GM19025 (cell line): Measurements from ENCODE around the gene RPS21.

Source experiments
- ATAC-seq: cut with Tn5 transposase; IDR thresholded peaks from one replicate; pipeline ENCODE4 v1.9.1; 2021; ENCODE audit warnings: mild to moderate bottlenecking, low read depth, moderate library complexity; ENCODE audit not compliant: unreplicated experiment

Gene RPS21

DNA sequence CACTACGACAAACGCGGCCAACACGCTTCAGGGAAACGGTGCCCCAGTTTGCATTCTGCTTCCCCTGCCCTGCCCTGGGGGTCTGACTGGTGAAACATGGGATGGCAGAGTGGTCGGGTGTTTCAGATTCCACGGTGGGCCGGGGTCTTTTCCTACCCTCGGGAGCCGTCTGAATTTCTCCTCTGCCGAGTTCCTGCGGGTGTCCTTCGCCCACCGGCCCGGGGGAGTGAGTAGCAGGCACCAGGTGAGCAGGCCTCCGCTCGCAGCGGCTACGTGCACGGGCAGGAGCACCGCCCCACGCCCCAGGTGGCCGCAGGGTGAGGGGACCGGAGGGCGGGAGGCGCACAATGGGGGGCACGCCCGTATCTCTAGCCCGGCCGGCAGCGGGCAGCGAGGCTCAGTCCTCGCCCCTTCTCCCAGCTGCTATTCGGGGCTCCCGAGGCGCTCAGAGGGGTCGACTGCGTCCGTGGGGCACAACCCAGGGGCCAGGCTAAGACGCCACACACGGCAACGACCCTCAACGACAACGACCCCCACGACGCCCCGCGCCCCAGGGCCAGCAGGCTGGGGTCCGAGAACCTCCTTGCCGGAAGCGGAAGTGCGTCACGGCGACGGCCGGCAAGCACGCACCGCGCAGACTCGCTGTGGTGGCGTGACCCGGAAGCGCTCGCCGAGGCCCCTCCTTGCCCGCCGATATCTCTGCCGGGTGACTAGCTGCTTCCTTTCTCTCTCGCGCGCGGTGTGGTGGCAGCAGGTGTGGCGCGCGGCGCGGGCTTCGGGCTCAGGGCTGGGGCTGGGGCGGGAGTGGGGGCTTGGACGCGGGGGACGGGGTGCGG, at the start of gene RPS21:
Gene RPS21, plus strand, starts transcription at position 721 of the 836 bp plus-strand sequence. CDS start 236 bp downstream, outside the sequence.
- ATAC-seq: peak; percentile 84

DNA sequence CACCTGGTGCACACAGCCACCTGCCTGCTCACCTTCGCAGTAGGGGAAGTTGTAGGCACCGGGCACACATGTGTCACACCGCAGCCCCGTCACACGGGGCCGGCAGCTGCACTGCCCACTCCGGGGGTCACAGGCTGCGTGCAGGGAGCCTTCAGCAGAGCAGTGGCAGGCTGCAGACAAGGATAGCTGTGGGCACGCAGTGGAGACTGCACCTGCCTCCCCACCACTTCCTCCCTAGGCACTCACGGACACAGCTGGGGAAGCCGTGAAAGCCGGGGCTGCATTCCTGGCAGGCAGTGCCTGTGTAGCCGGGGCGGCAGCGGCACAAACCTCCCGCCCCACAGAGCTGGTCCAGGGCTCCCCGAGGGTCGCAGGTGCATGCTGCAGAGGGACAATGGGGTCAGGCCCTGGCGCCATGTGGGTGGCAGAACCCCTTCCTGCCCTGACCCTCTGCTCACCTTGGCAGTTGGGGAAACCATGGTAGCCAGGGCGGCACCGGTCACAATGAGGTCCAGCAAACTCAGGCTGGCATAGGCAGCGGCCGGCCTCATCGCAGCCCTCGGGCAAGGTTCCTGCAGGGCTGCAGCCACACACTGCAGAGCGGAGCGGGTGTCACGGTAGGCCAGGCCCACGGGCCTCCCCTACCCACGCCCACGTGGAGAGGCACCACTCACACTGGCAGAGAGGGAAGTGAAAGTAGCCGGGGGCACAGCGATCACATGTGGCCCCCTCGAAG, 49.2 kb upstream of the RPS21 start:
- ATAC-seq: no peak

DNA sequence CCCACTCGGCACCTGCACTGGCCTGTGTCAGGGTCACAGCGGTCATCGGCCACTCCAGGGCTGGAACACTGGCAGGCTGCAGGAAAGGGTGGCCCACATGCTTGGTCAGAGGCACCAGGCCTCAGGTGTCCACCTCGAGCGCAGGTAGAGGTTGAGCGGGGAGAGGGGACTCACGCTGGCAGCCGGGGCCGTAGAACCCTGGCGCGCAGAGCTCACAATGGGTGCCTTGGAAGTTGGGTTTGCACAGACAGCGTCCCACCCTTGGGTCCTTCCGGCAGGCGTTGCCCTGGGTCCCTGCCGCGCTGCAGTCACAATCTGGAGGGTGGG, 48.6 kb upstream of the RPS21 start:
- no peak for ATAC-seq

DNA sequence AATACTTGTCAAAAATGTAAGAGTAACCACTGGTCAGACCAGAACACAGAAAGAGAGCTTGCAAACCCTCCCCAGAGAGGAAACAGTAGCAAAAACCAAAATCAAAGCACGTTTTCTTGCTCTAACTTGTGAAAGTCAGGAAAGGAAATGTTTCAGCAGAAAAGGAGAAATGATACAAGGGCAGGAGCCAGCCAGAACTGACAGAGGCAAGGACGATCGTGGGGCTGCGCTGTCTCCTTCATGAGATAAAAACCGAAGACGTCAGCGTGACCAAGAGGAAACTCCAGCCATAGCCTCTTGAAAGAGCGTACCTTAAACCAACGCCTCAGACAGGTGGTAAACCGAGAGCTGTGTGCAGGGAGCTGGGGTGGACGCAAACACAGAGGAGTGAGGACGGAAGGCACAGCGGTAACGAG, 47.2 kb upstream of the RPS21 start:
- ATAC-seq: no peak

DNA sequence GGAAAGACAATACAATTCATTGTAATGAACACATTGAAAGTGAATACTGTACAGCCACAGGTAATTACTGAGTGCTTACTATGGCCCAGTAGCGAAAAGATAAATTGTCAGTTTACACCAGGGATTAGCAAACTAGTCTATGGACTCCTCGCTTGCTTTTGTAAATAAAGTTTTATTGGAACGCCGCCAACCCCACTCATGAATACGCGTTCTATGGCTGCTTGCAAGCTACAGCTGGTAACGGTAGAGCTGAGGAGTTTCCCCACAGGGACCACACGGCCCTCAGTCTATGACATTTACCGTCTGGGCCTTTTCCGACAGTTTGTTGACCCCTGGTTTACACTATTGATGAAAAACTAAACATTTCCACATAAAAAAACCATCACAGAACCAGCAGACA, 44.0 kb upstream of the RPS21 start:
- no peak for ATAC-seq

DNA sequence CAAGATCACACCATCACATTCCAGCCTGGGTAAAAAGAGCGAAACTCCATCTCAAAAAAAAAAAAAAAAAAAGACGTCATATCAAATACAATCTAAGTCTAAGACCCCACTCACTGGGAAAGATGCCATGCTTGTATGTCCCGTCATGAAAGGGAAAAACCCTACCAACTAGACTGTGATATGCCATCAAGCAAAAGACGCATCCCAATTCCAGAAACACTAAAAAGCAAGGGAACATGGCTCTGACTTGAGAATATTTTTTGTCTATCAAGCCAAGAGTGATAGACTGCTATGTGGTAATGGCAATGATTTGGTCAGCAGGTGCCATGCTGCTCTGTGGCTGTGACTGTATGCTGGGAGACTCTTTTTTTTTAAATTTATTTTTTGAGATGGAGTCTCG, 42.8 kb upstream of the RPS21 start:
- no peak for ATAC-seq

DNA sequence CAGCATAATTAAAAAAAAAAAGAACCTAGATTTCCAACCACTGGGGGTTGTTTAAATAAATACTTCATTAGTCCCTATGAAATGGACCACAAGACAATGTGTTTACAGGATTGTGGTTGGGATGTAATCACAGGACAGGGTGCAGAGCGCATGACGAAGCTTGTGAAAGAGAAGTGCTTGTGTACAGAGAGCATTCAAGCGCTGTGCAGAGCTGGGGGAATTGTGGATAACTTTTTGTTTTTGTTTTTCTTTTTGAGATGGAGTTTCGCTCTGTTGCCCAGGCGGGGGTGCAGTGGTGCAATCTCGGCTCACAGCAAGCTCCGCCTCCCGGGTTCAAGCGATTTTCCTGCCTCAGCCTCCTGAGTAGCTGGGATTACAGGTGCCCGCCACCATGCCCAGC, 42.1 kb upstream of the RPS21 start:
- ATAC-seq: no peak

DNA sequence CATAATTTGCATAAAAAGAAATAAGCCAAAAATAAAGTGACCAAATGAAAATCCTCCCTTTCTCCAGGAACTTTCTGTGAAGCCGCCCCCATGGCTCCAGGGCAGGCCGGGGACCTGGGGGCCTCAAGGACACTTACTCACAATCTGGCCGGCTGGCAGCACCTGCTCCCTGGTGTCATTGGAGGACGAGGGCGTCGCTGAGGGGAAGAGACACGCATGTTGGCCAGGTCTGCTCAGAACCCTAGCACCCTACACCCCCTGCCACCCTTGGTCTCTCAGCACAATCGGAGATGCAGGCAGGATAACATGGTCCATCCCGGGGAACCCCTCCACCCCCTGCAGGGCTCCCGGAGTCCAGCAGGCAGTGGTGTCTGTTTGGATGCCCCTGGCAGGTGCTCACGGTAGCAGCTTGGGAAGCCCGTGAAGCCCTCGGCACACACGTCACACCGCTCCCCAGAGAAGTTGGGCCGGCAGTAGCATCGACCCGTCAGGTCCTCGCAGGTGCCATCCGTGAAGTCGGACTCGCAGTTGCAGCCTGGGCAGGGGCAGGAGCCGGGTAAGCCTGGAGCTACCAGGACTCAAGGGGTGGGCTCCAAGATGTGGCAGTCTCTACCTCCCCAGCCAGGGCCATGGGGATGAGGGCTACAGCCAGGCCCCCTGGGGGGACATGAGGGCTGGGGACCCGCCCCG, 41.1 kb upstream of the RPS21 start:
- ATAC-seq: no peak

DNA sequence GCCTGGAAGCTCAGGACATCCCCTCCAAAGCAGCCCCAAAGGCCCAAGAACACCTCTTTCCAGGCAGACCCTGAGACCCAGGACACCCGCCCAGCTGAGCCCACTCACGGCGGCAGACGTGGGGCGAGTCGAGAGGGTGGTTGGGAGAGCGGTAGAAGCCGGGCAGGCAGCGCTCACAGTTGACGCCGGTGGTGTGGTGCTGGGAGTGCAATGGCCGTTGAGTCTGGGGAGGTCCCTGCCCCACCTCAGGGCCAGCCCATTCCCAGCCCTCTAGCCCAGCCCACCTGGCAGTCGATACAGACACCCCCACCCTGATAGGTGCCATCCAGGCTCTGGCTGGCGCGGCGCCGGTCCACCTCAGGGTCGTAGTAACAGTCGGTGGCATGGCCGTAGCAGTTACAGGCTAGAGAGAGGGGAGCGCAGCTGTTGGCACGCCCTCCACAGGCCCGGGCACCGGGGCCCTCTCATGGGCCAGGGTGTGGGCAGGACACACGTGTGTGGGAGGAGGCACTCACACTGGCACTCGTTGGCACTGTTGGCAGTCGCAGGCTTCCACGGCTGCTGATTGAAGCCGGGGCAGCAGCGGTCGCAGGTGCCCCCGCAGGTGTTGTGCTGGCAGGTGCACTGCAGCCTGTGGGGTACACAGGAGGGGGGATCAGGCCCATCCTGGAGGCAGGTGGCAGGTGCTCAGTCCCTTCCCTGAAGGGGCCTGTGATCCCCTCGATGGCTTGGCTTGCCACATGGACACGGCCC, 40.3 kb upstream of the RPS21 start:
- ATAC-seq: no peak

DNA sequence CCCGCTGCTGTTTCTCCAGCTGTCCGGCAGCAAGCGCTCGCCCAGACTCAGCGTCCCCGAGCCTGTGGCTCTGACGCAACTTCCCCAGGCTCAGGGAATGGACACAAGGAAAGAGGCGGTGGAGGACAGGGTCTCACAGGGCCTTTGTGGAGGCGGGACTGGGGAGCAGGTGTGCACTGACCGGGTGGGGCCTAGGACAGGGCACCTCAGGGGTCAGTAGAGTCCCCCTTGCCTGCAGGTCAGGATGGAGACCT, 39.8 kb upstream of the RPS21 start:
- ATAC-seq: no peak

DNA sequence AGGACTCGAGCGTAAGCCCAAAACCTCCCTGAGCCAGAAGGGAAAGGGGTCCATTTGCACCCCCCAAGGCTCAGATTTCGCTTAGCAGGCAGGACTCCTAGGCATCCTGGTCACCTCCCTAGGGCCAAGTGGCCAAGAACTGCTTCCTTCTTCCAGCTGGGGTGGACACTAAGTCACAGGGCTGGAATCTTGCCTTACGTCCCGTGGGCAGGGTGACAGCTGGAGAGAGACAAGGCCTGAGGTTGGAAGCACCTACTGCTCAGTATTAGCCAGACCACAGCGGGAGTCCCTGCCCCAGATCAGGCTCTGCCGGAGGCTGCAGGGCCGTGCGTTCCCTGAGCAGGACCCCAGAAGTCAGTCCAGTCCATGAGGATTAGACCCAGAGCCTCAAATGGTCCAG, 39.5 kb upstream of the RPS21 start:
- no peak for ATAC-seq

DNA sequence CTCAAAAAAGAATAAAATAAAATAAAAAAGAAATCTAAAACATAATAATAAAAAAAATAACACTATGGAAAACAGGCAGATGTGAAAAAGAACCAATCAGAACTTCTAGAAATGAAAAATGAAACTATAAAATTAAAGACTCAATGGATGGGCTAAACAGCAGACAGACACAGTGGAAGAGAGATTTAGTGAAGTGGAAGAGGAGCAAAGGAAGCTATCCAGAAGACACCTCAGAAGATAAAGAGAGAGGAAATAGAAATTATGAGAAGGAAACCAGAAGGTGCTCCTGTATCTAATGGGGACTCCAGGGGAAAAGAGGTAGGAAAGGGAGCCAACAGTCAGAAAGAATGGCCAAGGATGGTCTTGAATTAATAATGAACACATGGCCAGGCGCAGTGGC, 38.3 kb upstream of the RPS21 start:
- ATAC-seq: no peak

DNA sequence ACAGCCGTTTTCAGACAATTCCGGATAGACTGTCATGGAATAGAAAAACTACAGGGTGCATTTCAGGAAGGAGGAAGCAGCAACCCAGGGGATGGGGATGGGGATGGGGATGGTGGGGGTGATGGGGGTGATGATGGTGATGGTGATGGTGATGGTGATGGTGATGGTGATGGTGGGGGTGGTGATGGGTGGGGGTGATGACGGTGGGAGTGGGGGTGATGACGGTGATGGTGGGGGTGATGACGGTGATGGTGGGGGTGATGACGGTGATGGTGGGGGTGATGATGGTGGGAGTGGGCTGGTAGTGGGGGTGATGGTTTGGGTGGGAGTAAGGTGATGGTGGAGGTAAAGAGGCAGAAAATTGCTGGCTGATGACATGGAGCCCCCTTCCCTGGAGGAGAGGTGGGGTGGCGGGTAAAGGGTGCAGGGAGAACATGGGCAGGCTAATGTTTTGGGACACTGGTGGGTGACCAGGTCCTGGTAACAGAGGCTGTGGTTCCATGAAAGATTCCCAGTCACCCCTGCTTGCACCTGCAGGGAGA, 37.3 kb upstream of the RPS21 start:
- ATAC-seq: no peak

DNA sequence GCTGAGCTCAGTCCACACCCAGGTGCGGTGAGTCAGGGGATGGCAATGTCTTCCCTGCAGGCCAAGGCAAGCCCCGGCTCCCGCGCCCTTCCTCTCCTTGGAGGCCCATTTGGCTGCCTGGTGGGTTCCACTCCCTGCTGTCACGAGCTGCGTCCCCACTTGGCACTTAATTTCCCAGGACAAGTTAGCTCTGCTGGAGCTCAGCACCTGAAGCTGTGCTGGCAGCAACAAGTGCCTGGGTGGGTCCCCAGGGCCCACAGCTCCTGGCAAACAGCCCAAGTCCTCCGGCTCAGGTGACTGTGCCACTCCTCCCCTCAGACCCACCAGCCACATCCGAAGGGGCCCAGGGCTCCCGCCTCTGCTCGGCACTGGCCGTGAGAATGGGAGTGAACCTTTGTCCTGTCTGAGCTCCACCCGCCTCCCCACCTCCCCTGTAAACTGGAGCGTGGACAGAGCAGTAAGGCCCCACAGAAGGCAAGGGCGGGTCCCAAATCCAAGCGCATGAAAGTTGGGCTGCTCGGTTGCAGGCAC, 36.7 kb upstream of the RPS21 start:
- no peak for ATAC-seq

DNA sequence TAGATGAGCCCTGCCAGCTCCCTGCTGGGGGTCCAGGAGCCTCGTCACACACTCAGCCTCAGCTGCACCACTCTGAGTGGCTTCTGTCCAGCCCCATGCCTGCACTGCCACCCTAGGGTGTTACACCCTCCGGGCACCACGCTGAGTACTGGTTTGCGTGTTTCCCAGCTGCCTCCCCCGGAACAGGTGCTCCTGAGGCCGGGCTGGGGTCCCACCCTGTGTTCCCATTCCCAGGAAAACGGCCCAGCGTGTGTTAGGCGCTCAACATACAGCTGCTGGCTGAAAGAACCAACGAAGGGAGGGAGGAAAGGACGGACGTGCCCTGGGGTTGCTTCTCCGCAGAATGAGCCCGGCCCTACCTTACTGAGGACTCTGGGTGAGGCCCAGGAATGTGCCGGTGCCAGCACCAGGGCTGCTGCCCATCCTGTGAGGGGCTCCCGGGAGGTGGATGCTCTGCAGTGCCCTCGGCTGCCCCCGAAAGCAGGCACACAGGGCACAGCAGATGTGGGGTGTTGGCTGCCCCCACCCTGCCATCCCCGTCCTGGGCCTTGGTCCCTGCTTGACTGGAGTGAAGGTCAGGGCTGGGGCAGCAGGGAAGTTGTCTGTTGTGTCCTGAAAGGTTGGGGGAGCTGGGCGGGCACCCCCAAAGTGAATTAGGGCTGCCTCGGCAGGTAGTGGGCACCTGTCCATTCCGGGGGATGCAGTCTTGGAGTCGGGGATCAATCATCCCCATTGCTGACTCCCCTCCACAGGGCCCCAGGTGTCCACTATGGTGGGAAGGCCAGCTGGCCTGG, 36.1 kb upstream of the RPS21 start:
- ATAC-seq: no peak

DNA sequence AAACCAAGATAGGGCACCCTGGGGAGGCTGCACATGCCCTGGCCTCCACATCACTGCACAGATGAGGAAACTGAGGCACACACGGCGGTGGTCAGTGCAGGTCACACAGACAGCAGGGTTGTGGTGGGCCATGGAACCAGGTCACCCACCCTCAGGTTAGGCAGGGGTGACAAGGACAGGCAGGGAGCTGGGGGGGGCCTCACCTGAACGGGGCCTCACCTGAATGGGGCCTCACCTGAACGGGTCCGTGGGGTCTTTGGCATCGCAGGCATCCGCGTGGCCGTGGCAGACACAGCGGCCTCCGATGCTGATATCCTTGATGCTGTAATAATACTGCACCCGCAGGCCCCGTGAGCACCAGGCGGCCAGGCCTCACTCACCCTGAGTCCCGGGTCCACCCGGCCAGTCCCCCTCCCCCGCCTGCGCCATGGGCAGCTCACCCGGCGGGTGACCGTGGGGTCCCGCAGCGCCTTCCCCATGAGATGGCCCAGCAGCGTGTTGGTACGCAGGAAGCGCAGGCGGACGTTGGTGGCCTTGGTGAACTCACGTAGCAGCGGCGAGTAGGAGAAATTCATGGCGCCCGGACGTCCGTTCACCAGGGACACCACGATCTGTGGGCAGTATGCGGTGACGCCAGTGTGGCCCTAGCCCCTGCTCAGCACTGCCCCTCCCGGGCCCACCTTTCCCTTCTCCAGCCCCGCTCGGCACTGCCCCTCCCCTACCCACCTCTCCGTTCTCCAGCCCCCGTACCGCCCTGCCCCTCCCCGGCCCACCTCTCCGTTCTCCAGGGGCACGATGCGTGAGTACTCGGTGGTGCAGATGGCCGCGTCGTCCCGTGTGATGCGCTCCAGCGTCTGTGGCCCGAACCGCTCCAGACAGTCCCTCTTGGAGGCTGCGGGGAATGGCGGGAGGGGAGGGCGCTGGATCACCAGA, 35.2 kb upstream of the RPS21 start:
- no peak for ATAC-seq

DNA sequence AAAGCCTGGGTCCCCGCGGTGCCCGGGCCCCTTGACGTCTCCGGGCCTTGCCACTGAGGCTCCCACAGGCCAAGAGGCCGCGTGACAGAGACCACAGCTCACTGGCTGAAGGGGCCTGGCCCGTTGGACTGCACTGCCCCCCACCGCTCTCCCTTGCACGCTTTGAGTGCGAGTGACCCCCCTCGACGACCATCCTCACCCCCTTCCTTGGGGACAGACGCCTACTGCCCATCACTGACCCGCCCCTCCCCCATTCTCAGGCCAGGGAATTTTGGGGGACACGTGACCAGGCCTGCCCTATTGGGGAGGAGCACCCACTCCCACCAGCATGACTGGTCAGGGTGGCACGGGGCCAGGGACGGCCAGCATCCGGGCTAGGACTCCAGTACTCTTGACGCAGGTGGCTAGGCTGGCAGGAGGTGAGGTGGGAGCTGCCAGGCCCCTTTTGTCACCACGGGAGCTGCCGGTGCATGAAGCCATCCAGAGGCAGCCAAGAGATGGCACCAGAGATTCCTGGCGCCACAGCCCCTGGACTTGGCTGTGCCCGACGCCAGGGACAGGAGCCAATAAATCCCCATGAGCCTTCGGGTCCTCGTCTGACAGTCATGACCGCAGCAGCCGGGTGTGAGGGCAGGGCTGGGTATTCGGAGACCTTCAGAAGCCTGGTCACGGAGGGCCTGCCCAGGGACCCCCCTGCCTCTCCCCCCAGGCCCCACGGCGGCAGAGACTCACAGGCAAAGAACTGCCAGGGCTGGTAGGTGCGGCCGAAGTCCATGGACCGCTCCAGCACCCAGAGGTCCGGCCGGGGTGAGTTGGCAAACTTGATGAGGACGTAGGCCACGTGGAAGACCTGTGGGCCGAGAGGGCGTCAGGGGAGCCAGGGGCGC, 34.3 kb upstream of the RPS21 start:
- no peak for ATAC-seq
